ENCODE measurements around the gene CGGBP1.

DNA sequence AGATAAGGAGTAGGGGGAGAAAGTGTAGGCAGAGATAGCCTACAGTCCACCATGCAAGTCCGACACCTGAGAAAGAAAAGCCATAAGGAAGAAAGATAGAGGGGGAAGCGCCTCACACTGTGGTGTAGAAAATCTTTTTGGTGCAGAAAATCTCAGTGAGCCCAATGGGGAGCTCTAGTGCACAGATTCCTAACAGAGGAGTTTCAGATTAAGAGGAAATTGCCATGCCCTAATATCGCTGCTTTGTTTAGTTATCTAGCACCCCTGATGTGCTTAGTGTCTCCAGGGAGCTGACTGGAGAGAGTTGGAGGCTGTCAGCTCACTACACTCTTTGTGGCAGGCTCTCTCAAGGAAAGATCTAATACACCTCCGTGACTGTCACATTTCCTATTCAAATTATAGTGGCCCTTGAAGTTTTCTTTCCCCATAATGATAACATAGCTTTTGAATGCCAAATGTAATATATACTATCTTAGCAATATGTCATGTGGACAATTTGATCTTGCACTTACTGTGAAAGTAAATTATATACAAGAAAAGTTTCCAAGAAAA, 33.7 kb downstream of the CGGBP1 start:
- no peak for TF ChIP-seq CTCF (conservative IDR thresholded peaks at IDR 0.05; ENCODE audit: low read length)
- no peak for TF ChIP-seq EZH2phosphoT487 (IDR thresholded peaks at IDR 0.05; ENCODE audit: borderline replicate concordance, low read depth, low read length)
